ES-I3 (cell line): Measurements from ENCODE around the gene ZNF439.
"Not testable (repeated sequence)": the region's sequence is repeated elsewhere in the genome, so short reads cannot be mapped to it uniquely, and the experiment has no call there.

Experiments
- H3K36me3 ChIP-seq: 2 replicates; pipeline ENCODE4 v1.6.1; 2013; ENCODE audit warnings: mild to moderate bottlenecking, low read length, control low read depth, moderate library complexity; ENCODE audit not compliant: insufficient read depth
- H3K4me1 ChIP-seq: 2 replicates; pipeline ENCODE4 v1.6.1; 2013; ENCODE audit warnings: mild to moderate bottlenecking, control low read depth, low read length; ENCODE audit not compliant: insufficient read depth
- H3K9ac ChIP-seq: 2 replicates; pipeline ENCODE4 v1.6.1; 2013; ENCODE audit warnings: low read depth, mild to moderate bottlenecking, low read length, moderate library complexity
- H3K9me3 ChIP-seq: 2 replicates; pipeline ENCODE4 v1.6.1; 2013; ENCODE audit warnings: mild to moderate bottlenecking, low read length, moderate library complexity; ENCODE audit not compliant: control insufficient read depth, insufficient read depth

The ZNF439 gene

GRCh38 chr19:11848594-11849469 lies at the start of gene ZNF439:
Gene ZNF439, plus strand, starts transcription at chr19:11848726. Its CDS starts 142 bp downstream, at chr19:11848868.
- Histone ChIP-seq H3K36me3 (no peaks in the 10 kb centered on the region), H3K9ac (no peak within 1 kb of the TSS), H3K9me3 (no peaks in the 10 kb centered on the region), H3K4me1 (no peaks in the 10 kb centered on the region)

GRCh38 chr19:11806354-11807098 lies 42.0 kb upstream of the ZNF439 start:
- Histone ChIP-seq H3K9ac (no peak overlapping the region), H3K4me1 (no peaks in the 10 kb centered on the region), H3K9me3 (no peaks in the 10 kb centered on the region; the same call in 1 of the 2 replicates), H3K36me3 (no peaks in the 10 kb centered on the region)

- no peaks in the 10 kb centered on the region; the same call in 1 of the 2 replicates for H3K9me3 ChIP-seq
- H3K4me1 ChIP-seq, result no peaks in the 10 kb centered on the region
- no peaks in the 10 kb centered on the region for H3K36me3 ChIP-seq
- H3K9ac ChIP-seq, result no peak overlapping the region
These were observed 41.5 kb upstream of the ZNF439 start for GRCh38 chr19:11807099-11807380.

- Histone ChIP-seq H3K9me3 (no peaks in the 10 kb centered on the region), H3K9ac (no peak overlapping the region), H3K36me3 (no peaks in the 10 kb centered on the region), H3K4me1 (no peaks in the 10 kb centered on the region)
These were observed 34.9 kb upstream of the ZNF439 start for GRCh38 chr19:11813703-11814028.

- peak within 1 kb of the TSS; percentile 31; the same call in 1 of the 2 replicates for H3K9ac ChIP-seq
- no peaks in the 10 kb centered on the region for H3K4me1 ChIP-seq
- no peaks in the 10 kb centered on the region for H3K9me3 ChIP-seq
- H3K36me3 ChIP-seq, result no peaks in the 10 kb centered on the region
These were observed 34.4 kb upstream of the ZNF439 start, which contains the start of gene ZNF440 for GRCh38 chr19:11814029-11814699. Gene ZNF440, plus strand, starts transcription at chr19:11814273. Its CDS starts 175 bp downstream, at chr19:11814448.

GRCh38 chr19:11814700-11815035 lies 33.9 kb upstream of the ZNF439 start:
- Histone ChIP-seq H3K9me3 (no peaks in the 10 kb centered on the region), H3K9ac (0 out of 2 replicates have a peak overlapping the region, but pooled peaks have one; percentile 31), H3K36me3 (no peaks in the 10 kb centered on the region), H3K4me1 (no peaks in the 10 kb centered on the region)

GRCh38 chr19:11821474-11822109 lies 26.9 kb upstream of the ZNF439 start:
- Histone ChIP-seq H3K4me1 (no peaks in the 10 kb centered on the region), H3K9ac (no peak overlapping the region), H3K9me3 (no peaks in the 10 kb centered on the region), H3K36me3 (no peaks in the 10 kb centered on the region)

- not testable (repeated sequence) for H3K4me1 ChIP-seq, H3K9me3 ChIP-seq, H3K9ac ChIP-seq, H3K36me3 ChIP-seq
These were observed 19.3 kb upstream of the ZNF439 start for GRCh38 chr19:11828957-11829876.

- H3K9me3 ChIP-seq, result peaks cover 5% of the 10 kb centered on the region
- no peaks in the 10 kb centered on the region for H3K4me1 ChIP-seq
- no peaks in the 10 kb centered on the region; the same call in 1 of the 2 replicates for H3K36me3 ChIP-seq
- H3K9ac ChIP-seq, result no peak overlapping the region
These were observed 16.1 kb upstream of the ZNF439 start for GRCh38 chr19:11832253-11832912.

- no peak overlapping the region for H3K9ac ChIP-seq
- no peaks in the 10 kb centered on the region; the same call in 1 of the 2 replicates for H3K36me3 ChIP-seq
- H3K9me3 ChIP-seq, result peaks cover 5% of the 10 kb centered on the region
- no peaks in the 10 kb centered on the region for H3K4me1 ChIP-seq
These were observed 15.0 kb upstream of the ZNF439 start for GRCh38 chr19:11833541-11833940.

GRCh38 chr19:11835626-11836066 lies 12.9 kb upstream of the ZNF439 start:
- not testable (repeated sequence) for H3K9me3 ChIP-seq, H3K36me3 ChIP-seq, H3K9ac ChIP-seq, H3K4me1 ChIP-seq

GRCh38 chr19:11843722-11844121 lies 4.8 kb upstream of the ZNF439 start:
- Histone ChIP-seq H3K9ac (no peak overlapping the region), H3K36me3 (no peaks in the 10 kb centered on the region), H3K4me1 (no peaks in the 10 kb centered on the region), H3K9me3 (no peaks in the 10 kb centered on the region)

GRCh38 chr19:11847615-11848014 lies 911 bp upstream of the ZNF439 start:
- H3K9ac ChIP-seq, H3K9me3 ChIP-seq, H3K4me1 ChIP-seq, H3K36me3 ChIP-seq: not testable (repeated sequence)
